NCI-H146 treated with DMSO at 0.1 percent for 48 hours (cell line): ENCODE measurements around the gene POLRMT.

ENCODE experiments used
- DNase-seq: peaks from one replicate; lab custom pipeline; 2025; ENCODE audit not compliant: unreplicated experiment; lab: John Stamatoyannopoulos, UW

The POLRMT gene

GRCh38 chr19:581399-582111 is 51.8 kb downstream of the POLRMT start:
- no peak for DNase-seq

- no peak for DNase-seq
Measured at GRCh38 chr19:580274-580835, 53.0 kb downstream of the POLRMT start.

GRCh38 chr19:579842-580155 is 53.5 kb downstream of the POLRMT start:
- DNase-seq: no peak

DNA sequence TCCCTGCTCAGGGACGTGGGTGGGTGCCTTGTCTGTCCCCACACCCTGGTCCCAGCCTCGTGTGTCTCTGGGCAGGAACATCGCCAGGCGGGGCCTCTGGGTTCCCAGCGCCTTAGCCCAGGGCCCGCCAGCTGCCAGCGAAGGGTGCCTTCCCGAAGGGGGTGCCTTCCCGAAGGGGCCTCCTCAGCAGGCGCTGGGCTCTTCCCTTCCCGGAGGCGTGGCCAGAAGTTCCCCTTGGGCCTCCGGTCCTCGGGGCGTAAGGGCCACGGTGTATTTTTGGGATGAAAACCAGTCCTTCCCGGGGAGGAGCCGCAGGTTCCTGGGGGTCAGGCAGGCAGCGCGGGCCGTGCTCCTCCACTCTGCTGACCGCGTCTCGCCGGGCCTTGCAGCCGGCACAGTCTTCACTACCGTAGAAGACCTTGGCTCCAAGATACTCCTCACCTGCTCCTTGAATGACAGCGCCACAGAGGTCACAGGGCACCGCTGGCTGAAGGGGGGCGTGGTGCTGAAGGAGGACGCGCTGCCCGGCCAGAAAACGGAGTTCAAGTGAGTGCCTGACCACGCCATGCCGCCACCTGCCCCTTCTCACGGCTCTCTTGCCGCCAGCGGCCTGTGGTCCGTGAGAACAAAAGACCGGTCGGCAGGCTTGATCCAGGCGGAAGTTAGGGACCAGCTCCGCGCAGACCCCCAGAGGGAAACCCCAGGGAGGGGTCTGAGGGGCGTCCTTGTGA is 54.1 kb downstream of the POLRMT start:
- no peak for DNase-seq

DNA sequence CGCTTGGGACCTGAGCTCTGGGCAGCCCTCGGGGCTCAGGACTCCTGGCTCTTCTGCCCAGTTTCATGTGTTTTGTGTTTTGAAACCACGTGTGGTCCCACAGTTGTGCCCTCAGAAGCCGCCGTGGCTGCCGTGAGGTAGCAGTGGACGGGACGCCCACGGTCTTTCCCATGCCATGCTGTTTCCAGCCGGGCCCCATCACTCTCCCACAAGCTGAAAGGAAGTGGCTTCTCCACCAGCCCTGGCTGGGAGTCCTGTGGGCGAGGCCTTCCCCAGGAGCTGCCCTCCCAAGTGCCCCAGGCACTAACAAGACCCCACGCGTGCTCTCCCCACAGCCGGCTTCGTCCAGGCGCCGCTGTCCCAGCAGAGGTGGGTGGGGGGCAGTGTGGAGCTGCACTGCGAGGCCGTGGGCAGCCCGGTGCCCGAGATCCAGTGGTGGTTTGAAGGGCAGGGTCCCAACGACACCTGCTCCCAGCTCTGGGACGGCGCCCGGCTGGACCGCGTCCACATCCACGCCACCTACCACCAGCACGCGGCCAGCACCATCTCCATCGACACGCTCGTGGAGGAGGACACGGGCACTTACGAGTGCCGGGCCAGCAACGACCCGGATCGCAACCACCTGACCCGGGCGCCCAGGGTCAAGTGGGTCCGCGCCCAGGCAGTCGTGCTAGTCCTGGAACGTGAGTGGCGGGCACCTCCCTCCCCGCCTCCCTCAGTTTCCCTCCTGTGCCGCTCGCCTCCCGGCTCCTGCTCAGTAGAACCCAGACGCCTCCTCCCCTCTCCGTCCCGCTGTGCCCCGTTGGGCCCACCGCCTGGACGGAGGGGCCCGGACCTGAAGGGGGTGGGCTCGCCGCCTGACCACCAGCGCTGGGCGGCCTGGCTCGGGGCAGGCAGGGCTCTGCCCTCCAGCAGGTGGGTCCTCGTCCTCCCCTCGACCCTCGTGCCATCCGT is 55.6 kb downstream of the POLRMT start:
- no peak for DNase-seq

GRCh38 chr19:576768-577438 is 56.4 kb downstream of the POLRMT start:
- no peak for DNase-seq

DNA sequence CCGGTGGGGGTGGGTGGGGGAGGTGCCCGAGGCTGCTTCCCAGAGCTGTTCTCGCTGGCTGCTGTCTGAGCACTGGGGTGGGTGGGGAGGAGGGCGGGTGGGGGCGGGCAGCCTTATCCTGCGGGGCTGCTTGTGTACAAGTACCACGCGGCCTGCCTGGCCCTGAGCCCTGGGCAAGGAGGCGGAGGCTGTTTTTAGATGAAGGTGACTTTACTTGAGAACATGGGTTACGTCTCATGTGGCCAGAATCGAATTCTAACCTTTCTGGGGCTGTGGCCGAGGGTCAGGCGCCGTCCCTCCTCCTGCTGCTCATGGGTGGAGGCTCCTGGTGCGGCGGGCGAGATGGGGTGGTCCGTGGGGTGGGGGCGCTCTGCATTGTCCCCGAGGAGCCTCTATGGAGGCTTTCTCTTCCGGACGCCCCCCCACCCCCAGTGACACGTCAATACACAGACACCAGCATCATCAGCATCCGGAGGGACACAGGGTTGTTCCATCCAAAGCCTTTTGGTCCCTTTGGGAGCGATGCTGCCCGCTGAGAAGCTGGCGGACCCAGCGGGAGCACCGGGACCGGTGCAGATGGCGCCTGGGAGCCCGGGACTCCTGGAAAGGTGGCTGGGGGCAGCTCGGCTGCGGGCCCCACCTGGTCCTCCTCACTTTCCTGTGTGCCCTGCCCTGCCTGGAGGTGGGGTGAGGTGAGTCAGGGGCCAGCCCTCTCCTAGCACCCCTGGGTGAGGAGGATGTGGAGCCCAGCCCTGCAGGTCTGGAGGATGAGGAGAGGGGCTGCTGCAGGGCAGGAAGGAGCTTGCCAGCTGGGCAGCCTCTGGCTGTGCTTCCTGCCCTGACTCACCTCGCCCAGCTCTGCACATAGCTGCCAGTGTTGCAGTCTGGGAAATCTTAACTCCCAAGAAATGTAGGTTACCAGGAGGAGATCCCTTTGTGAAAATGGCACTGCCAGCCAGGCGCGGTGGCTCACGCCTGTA is 57.5 kb downstream of the POLRMT start:
- DNase-seq: no peak

DNA sequence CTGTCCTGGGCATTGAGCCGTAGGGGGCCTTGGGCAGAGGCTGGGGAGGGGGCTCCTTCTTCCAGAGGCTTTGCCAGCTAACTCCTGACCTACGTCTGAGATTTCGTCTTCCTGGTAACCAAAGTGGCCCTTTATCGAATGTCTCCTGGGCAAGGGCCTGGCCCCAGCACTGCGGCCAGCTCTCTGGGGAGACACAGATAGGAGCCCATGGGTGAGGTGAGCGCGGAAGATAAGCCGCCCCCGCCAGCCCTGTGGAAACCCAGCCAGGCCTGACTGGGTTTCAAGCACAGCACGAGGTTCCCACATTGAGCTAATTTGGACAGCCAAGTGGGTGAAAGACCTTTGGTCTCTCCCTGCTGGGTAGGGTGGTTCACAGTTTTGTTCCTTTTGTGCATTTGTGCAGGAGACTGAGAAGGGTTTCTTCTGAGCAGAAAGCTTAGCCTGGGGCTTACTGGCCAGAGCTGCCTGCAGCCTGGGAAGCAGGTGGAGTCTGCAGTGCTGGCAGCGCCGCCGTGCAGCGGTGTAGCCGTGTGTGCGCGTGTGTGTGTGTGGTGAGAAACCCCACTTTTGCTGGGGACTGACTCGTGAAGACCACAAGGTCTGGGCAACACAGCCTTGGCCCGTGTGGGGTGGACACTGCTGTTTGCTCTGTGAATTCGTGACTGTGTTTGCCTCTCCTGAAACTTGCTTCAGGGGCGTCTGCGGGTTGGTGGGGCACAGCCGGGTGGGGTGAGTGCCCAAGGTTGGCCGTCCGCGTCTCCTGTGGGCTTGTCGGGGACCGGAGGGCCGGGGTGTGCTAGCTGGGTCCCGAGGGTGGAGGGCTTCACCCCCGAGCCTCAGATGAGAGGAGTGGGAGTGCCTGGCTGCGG is 58.4 kb downstream of the POLRMT start:
- DNase-seq: no peak

- DNase-seq: no peak
Measured at GRCh38 chr19:573519-573825, 59.9 kb downstream of the POLRMT start.

GRCh38 chr19:572743-573518 is 60.4 kb downstream of the POLRMT start:
- DNase-seq: no peak

GRCh38 chr19:572140-572742 is 61.1 kb downstream of the POLRMT start, which contains the start of gene BSG:
Gene BSG, plus strand, starts transcription at chr19:572596. Its CDS starts 39 bp downstream, at chr19:572635.
- peak; percentile 84 for DNase-seq

- DNase-seq: no peak
Measured at GRCh38 chr19:571566-571974, 61.8 kb downstream of the POLRMT start.

- DNase-seq: peak; percentile 36
Measured at GRCh38 chr19:570937-571565, 62.3 kb downstream of the POLRMT start.

- DNase-seq: no peak
Measured at GRCh38 chr19:570251-570686, 63.1 kb downstream of the POLRMT start.

GRCh38 chr19:567296-567900 is 65.9 kb downstream of the POLRMT start:
- DNase-seq: no peak
